ENCODE results near the gene TPRA1. TPM values are rescaled to one million over a fixed set of nuclear protein-coding genes. Genes with fewer than 3 reads are reported as not detected.

The TPRA1 gene
- total RNA-seq, 2 donors from 2014 or later, result 23.1 to 32.5 TPM

DNA sequence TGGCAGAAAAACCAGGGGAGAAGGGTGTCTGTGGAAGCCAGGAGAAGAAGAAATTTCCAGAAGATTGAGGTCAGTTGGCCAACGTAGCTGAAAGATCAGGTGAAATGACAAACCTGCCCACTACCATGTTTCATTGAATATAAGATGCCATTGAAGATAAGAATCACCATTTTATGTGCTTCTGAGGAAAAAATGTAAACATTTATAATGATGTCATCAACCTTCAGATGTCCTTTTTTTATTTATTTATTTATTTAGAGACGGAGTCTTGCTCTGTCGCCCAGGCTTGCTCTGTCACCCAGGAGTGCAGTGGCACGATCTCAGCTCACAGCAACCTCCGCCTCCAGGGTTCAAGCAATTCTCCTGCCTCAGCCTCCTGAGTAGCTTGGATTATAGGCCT, 33.5 kb upstream of the TPRA1 start:
- H3K4me3 Mint-ChIP-seq, result no peak overlapping the region
- no peaks in the 10 kb centered on the region for H3K9me3 Mint-ChIP-seq
- H3K4me1 Mint-ChIP-seq, result peaks cover 6% of the 10 kb centered on the region
- no peak for ATAC-seq (replicated peaks)
- H3K36me3 Mint-ChIP-seq (ENCODE audit: low read depth), result peaks cover 36% of the 10 kb centered on the region
- H3K27me3 Mint-ChIP-seq, result peaks cover 7% of the 10 kb centered on the region
- no peak overlapping the region for H3K27ac Mint-ChIP-seq

DNA sequence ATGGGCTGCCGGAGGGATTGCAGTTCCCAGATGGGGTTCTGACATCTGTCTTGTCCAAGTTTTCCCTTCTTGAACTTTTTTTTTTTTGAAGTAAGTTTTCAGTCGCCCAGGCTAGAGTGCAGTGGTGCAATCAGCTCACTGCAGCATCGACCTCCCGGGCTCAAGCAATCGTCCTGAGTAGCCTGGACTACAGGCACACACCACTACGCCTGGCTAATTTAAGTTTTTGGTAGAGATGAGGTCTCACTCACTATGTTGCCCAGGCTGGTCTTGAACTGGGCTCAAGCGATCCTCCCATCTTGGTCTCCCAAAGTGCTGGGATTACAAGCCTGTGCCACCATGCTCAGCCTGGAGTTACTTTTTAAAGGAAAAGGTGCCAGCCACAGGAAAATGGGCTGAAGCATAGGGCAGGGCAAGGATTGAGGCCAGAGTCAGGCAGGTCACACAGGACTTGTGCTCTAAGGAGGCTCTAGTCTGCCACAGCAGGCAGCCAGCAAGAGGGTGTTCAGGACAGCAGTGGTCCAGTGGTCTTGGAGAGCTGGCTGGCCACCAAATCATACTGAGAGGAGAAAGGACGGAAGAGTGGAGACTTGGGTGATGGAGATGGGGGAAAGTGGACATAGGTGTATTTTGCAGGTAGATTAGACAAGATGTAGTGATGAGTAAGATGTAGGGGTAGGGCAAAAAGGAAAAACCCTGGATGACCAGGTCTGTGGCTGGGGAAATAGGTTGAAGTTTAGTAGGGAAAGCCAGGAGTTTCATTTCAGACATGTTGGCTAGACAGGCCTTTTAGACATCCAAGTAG, 32.4 kb upstream of the TPRA1 start:
- Mint-ChIP-seq H3K4me3 (no peak overlapping the region), H3K27me3 (peaks cover under 1% of the 10 kb centered on the region), H3K36me3 (ENCODE audit: low read depth) (peaks cover 47% of the 10 kb centered on the region), H3K27ac (no peak overlapping the region), H3K9me3 (no peaks in the 10 kb centered on the region), H3K4me1 (peaks cover 9% of the 10 kb centered on the region)
- no peak for ATAC-seq (replicated peaks)

- Mint-ChIP-seq H3K4me1 (peaks cover 9% of the 10 kb centered on the region), H3K36me3 (ENCODE audit: low read depth) (peaks cover 57% of the 10 kb centered on the region), H3K27me3 (no peaks in the 10 kb centered on the region), H3K4me3 (no peak overlapping the region), H3K27ac (no peak overlapping the region), H3K9me3 (no peaks in the 10 kb centered on the region)
- ATAC-seq (replicated peaks), result no peak
Observed at GRCh38 chr3:127622031-127622430, 31.5 kb upstream of the TPRA1 start.

DNA sequence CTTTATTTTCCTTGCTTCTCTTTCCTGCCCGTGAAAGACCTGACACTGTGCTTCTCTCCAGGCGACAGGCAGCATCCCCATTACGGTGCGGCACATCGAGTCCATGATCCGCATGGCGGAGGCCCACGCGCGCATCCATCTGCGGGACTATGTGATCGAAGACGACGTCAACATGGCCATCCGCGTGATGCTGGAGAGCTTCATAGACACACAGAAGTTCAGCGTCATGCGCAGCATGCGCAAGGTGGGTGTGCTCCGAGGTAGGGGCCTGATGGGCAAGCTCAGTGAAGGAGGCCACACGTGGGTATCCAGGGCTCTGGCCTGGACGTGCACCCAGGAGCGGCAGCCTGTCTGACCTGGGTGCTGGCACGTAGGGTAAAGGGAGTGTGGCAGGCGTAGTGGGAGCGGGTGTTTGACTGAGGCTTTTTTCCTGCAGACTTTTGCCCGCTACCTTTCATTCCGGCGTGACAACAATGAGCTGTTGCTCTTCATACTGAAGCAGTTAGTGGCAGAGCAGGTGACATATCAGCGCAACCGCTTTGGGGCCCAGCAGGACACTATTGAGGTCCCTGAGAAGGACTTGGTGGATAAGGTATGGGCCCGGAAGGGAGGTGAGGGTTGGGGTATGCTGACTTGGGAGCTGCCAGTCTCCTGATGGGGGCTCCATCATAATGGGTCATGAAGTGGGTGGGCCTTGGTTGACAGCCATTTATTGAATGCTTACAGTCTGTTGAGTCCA, 30.3 kb upstream of the TPRA1 start:
- H3K36me3 Mint-ChIP-seq (ENCODE audit: low read depth), result peaks cover 69% of the 10 kb centered on the region
- no peaks in the 10 kb centered on the region for H3K9me3 Mint-ChIP-seq
- ATAC-seq (replicated peaks), result no peak
- H3K27ac Mint-ChIP-seq, result no peak overlapping the region
- H3K4me3 Mint-ChIP-seq, result no peak overlapping the region
- peaks cover 5% of the 10 kb centered on the region for H3K4me1 Mint-ChIP-seq
- H3K27me3 Mint-ChIP-seq, result no peaks in the 10 kb centered on the region

GRCh38 chr3:127618891-127619290, 28.4 kb upstream of the TPRA1 start:
- no peak for ATAC-seq (replicated peaks)
- H3K27me3 Mint-ChIP-seq, result no peaks in the 10 kb centered on the region
- H3K4me1 Mint-ChIP-seq, result peaks cover 4% of the 10 kb centered on the region
- H3K36me3 Mint-ChIP-seq (ENCODE audit: low read depth), result peaks cover 88% of the 10 kb centered on the region
- no peak overlapping the region for H3K27ac Mint-ChIP-seq
- no peaks in the 10 kb centered on the region for H3K9me3 Mint-ChIP-seq
- H3K4me3 Mint-ChIP-seq, result no peak overlapping the region

GRCh38 chr3:127616836-127617605, 26.5 kb upstream of the TPRA1 start:
- Mint-ChIP-seq H3K4me3 (no peak overlapping the region), H3K9me3 (no peaks in the 10 kb centered on the region), H3K4me1 (peaks cover 4% of the 10 kb centered on the region), H3K27me3 (no peaks in the 10 kb centered on the region), H3K36me3 (ENCODE audit: low read depth) (peaks cover 100% of the 10 kb centered on the region), H3K27ac (no peak overlapping the region)
- ATAC-seq (replicated peaks), result no peak

DNA sequence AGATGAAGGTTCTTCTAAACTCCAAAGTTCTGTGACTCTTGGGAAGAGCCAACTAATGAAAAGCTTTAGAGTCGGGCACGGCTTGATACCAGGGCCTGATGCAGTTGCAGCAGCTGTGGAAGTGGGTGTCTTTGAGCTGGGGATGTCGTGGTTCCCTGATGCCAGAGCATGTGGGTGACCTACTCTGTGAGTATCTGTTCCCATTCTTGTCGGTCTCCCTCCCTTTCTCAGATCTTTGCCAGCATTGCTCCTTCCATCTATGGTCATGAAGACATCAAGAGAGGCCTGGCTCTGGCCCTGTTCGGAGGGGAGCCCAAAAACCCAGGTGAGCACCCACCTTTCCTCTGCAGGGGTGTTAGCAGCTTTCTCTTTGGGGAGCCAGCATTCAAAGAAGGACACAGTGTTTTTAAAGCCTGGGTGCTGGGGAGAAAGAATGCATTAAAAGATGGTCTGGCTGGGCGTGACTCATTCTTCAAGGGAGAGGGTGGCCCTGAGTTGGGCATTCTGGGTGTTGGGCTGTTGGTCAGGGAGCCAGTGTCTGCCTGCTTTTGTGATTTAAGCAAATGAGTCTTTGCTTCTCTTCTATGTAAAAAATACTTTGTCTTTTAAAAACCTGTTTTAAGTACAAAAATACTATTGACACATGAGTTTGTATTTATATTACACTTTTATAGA, 25.2 kb upstream of the TPRA1 start:
- no peaks in the 10 kb centered on the region for H3K27me3 Mint-ChIP-seq
- no peaks in the 10 kb centered on the region for H3K9me3 Mint-ChIP-seq
- no peak overlapping the region for H3K27ac Mint-ChIP-seq
- no peak overlapping the region for H3K4me3 Mint-ChIP-seq
- no peak for ATAC-seq (replicated peaks)
- peaks cover 100% of the 10 kb centered on the region for H3K36me3 Mint-ChIP-seq (ENCODE audit: low read depth)
- peaks cover 4% of the 10 kb centered on the region for H3K4me1 Mint-ChIP-seq

GRCh38 chr3:127614928-127615589, 24.5 kb upstream of the TPRA1 start:
- no peak overlapping the region for H3K27ac Mint-ChIP-seq
- no peak for ATAC-seq (replicated peaks)
- no peaks in the 10 kb centered on the region for H3K27me3 Mint-ChIP-seq
- H3K4me3 Mint-ChIP-seq, result no peak overlapping the region
- peaks cover 100% of the 10 kb centered on the region for H3K36me3 Mint-ChIP-seq (ENCODE audit: low read depth)
- H3K9me3 Mint-ChIP-seq, result no peaks in the 10 kb centered on the region
- peaks cover 4% of the 10 kb centered on the region for H3K4me1 Mint-ChIP-seq

GRCh38 chr3:127613406-127613805, 22.9 kb upstream of the TPRA1 start:
- Mint-ChIP-seq H3K27me3 (no peaks in the 10 kb centered on the region), H3K36me3 (ENCODE audit: low read depth) (peaks cover 100% of the 10 kb centered on the region), H3K4me3 (no peak overlapping the region), H3K27ac (no peak overlapping the region), H3K9me3 (no peaks in the 10 kb centered on the region), H3K4me1 (no peaks in the 10 kb centered on the region)
- no peak for ATAC-seq (replicated peaks)

DNA sequence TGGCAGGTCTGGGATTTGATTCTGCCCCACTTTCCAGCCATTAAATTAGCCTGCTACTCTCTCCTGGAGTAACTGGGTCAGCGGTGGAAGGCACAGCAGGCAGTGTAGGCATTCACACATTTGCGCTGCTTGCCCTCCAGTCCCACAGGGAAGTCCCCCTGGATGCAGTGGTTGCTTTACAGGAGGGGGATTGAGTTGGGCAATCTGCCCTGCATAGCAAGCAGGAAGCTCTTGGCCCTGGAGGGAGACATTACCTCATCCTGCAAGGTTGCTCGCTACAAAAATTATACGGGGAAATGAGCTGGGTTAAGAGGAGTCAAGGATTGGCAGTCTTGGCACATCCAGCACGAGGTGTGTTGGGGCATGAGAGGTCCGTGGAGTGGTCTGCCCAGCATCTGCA, 22.4 kb upstream of the TPRA1 start:
- H3K4me3 Mint-ChIP-seq, result no peak overlapping the region
- no peaks in the 10 kb centered on the region for H3K9me3 Mint-ChIP-seq
- H3K27me3 Mint-ChIP-seq, result no peaks in the 10 kb centered on the region
- H3K27ac Mint-ChIP-seq, result no peak overlapping the region
- H3K4me1 Mint-ChIP-seq, result no peaks in the 10 kb centered on the region
- peaks cover 100% of the 10 kb centered on the region for H3K36me3 Mint-ChIP-seq (ENCODE audit: low read depth)
- no peak for ATAC-seq (replicated peaks)

DNA sequence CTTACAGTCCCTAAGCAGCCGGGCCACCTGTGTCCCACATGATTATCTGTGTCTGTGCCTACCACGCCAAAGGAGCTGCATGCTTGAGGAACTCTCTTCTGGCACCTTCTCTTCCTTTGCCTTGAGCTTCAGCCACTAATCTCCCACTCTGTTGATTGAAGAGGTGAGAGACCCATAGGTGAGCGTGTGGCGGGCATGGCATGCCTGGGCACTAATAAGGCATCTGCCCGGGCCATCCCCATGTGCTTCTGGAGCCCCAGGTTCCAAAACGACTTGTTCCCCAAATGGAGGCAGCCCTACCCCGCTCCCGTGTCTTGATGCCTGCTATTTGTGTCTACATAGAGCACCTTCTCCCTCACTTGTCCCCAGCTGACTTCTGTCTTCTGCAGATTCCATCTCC, 20.7 kb upstream of the TPRA1 start:
- H3K4me3 Mint-ChIP-seq, result no peak overlapping the region
- no peaks in the 10 kb centered on the region for H3K27me3 Mint-ChIP-seq
- peaks cover 100% of the 10 kb centered on the region for H3K36me3 Mint-ChIP-seq (ENCODE audit: low read depth)
- ATAC-seq (replicated peaks), result no peak
- no peaks in the 10 kb centered on the region for H3K4me1 Mint-ChIP-seq
- no peak overlapping the region for H3K27ac Mint-ChIP-seq
- H3K9me3 Mint-ChIP-seq, result no peaks in the 10 kb centered on the region

DNA sequence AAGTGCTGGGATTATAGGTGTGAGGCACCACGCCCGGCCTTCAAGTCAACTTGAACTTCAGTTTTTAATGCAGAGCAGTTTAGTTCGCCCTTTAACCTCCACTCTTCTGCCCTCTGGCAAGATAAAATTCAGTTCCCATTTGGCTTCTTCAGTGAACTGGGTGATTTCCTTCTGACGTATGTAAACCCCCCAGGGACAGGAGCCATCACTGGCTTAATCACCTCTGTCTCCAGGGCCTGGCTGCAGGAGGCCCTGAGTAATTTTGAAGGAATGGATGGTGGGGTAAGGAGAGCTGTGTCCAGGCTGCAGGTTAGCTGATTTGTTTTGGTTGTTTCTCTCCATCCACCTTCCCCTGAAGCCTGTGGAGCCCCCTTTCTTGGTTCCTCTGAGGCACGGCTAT, 19.6 kb upstream of the TPRA1 start:
- peaks cover 100% of the 10 kb centered on the region for H3K36me3 Mint-ChIP-seq (ENCODE audit: low read depth)
- H3K4me3 Mint-ChIP-seq, result no peak overlapping the region
- H3K27ac Mint-ChIP-seq, result no peak overlapping the region
- no peak for ATAC-seq (replicated peaks)
- H3K27me3 Mint-ChIP-seq, result no peaks in the 10 kb centered on the region
- H3K4me1 Mint-ChIP-seq, result no peaks in the 10 kb centered on the region
- no peaks in the 10 kb centered on the region for H3K9me3 Mint-ChIP-seq

DNA sequence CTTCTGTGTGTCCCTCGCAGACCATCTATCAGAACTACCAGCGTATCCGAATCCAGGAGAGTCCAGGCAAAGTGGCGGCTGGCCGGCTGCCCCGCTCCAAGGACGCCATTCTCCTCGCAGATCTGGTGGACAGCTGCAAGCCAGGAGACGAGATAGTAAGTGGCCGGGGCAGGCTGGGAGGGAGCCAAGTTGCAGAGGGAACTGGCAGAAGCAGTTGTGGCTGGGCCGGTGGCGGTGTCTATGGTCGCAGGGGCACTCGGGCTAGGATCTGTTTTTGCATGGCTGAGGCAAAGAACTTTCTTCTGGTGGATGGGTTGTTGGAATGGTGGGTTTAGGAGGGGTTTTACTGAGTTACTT, 17.8 kb upstream of the TPRA1 start:
- ATAC-seq (replicated peaks), result no peak
- H3K4me3 Mint-ChIP-seq, result no peak overlapping the region
- H3K27me3 Mint-ChIP-seq, result no peaks in the 10 kb centered on the region
- H3K27ac Mint-ChIP-seq, result no peak overlapping the region
- H3K36me3 Mint-ChIP-seq (ENCODE audit: low read depth), result peaks cover 100% of the 10 kb centered on the region
- H3K4me1 Mint-ChIP-seq, result peaks cover 6% of the 10 kb centered on the region
- H3K9me3 Mint-ChIP-seq, result no peaks in the 10 kb centered on the region
